Osteoblast (primary cell): ENCODE data around the gene TLE4. TPM values are rescaled to one million over a fixed set of nuclear protein-coding genes. Genes with fewer than 3 reads are reported as not detected.
A peak's percentile ranks its signal among the peaks of the same experiment; 100 is the strongest.
"Not testable (repeated sequence)": the region's sequence is repeated elsewhere in the genome, so short reads cannot be mapped to it uniquely, and the experiment has no call there.

ENCODE experiments used
- DNase-seq: peaks from one replicate; pipeline ENCODE4 v3.0.0; 2011; ENCODE audit warnings: low spot score, mixed read lengths; ENCODE audit not compliant: insufficient read length; ENCODE audit errors: missing footprints
- H2AFZ ChIP-seq: 2 replicates; pipeline ENCODE4 v1.6.0; 2011; ENCODE audit warnings: mild to moderate bottlenecking, low read length
- H3K27ac ChIP-seq: 2 replicates; pipeline ENCODE4 v1.5.1; 2011; ENCODE audit warnings: mild to moderate bottlenecking, low read depth, low read length, moderate library complexity
- H3K27me3 ChIP-seq: 2 replicates; pipeline ENCODE4 v1.6.0; 2012; ENCODE audit warnings: mild to moderate bottlenecking, control low read depth, inconsistent platforms, low read length, moderate library complexity; ENCODE audit not compliant: insufficient read depth
- H3K36me3 ChIP-seq: 2 replicates; pipeline ENCODE4 v1.5.1; 2011; ENCODE audit warnings: mild to moderate bottlenecking, low read length, control low read depth, moderate library complexity; ENCODE audit not compliant: insufficient read depth
- H3K4me1 ChIP-seq: 2 replicates; pipeline ENCODE4 v1.5.1; 2011; ENCODE audit warnings: mild to moderate bottlenecking, low read length, control low read depth, moderate library complexity; ENCODE audit not compliant: insufficient read depth
- H3K4me2 ChIP-seq: 2 replicates; pipeline ENCODE4 v1.6.0; 2011; ENCODE audit warnings: mild to moderate bottlenecking, low read length; ENCODE audit not compliant: insufficient read depth
- H3K4me3 ChIP-seq: fragments of 200-600 bp; sonication (generic); 3 replicates; pipeline ENCODE4 v1.5.1; 2012; ENCODE audit warnings: mild to moderate bottlenecking, low read length, inconsistent platforms; ENCODE audit not compliant: insufficient read depth
- H3K79me2 ChIP-seq: 2 replicates; pipeline ENCODE4 v1.6.0; 2012; ENCODE audit warnings: mild to moderate bottlenecking, low read length, control low read depth, inconsistent platforms; ENCODE audit not compliant: insufficient read depth
- H3K9me3 ChIP-seq: 2 replicates; pipeline ENCODE4 v1.5.1; 2011; ENCODE audit warnings: low read depth, low read length, control low read depth
- H4K20me1 ChIP-seq: 2 replicates; pipeline ENCODE4 v1.6.0; 2012; ENCODE audit warnings: mild to moderate bottlenecking, low read length, control low read depth; ENCODE audit not compliant: insufficient read depth
- total RNA-seq: library from RNA; depleted of rRNA; stranded (reverse); fragments of >200 nt; gene quantifications from 2 replicates; pipeline ENCODE4 v1.2.3, GENCODE V29; 2012
- TF ChIP-seq, protein P1 (sequence below): IDR thresholded peaks from 2 replicates; pipeline ENCODE4 v1.5.1; 2011; ENCODE audit warnings: mild to moderate bottlenecking, low read depth, low read length, moderate library complexity; ENCODE audit errors: extremely low read depth

The TLE4 gene
- total RNA-seq, 1 donor, result 62.2 TPM

GRCh38 chr9:79645110-79645509, 73.3 kb downstream of the TLE4 start:
- TF ChIP-seq, protein P1, sequence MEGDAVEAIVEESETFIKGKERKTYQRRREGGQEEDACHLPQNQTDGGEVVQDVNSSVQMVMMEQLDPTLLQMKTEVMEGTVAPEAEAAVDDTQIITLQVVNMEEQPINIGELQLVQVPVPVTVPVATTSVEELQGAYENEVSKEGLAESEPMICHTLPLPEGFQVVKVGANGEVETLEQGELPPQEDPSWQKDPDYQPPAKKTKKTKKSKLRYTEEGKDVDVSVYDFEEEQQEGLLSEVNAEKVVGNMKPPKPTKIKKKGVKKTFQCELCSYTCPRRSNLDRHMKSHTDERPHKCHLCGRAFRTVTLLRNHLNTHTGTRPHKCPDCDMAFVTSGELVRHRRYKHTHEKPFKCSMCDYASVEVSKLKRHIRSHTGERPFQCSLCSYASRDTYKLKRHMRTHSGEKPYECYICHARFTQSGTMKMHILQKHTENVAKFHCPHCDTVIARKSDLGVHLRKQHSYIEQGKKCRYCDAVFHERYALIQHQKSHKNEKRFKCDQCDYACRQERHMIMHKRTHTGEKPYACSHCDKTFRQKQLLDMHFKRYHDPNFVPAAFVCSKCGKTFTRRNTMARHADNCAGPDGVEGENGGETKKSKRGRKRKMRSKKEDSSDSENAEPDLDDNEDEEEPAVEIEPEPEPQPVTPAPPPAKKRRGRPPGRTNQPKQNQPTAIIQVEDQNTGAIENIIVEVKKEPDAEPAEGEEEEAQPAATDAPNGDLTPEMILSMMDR, result no peak
- Histone ChIP-seq H4K20me1 (peaks cover 3% of the 10 kb centered on the region), H3K9me3 (no peaks in the 10 kb centered on the region)

DNA sequence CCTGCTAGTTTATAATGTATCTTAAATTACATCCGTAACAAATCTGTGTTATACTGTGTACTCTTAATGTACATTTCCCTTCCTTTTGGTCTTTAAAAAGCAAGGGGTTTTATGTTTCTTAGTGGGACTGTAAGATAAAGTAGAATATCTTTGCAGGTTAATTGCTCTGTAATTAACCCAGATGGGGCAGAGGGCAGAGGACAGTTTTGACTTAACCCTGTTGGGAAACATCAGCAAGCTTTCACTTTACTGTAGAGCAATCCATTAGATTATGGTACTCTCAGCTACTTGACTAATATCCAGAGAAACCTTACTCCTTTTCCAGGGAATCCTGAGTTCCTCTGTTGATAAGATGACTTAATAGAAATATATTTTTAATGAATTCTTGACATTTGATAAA, 74.3 kb downstream of the TLE4 start:
- Histone ChIP-seq H3K79me2 (no peaks in the 10 kb centered on the region), H3K4me1 (no peaks in the 10 kb centered on the region), H3K27ac (no peak overlapping the region), H3K9me3 (no peaks in the 10 kb centered on the region), H3K27me3 (no peaks in the 10 kb centered on the region), H2AFZ (no peak overlapping the region), H3K36me3 (peaks cover 3% of the 10 kb centered on the region), H4K20me1 (peaks cover 3% of the 10 kb centered on the region), H3K4me3 (no peak overlapping the region), H3K4me2 (no peak overlapping the region)
- TF ChIP-seq, protein P1, result no peak
- DNase-seq, result no peak

More at GRCh38 chr9:79645110-79645509, 73.3 kb downstream of the TLE4 start:
- Histone ChIP-seq H3K36me3 (peaks cover 3% of the 10 kb centered on the region), H3K27me3 (no peaks in the 10 kb centered on the region), H3K27ac (no peak overlapping the region), H2AFZ (no peak overlapping the region), H3K4me2 (no peak overlapping the region), H3K4me3 (no peak overlapping the region), H3K4me1 (no peaks in the 10 kb centered on the region), H3K79me2 (no peaks in the 10 kb centered on the region)
- DNase-seq, result no peak

GRCh38 chr9:79651251-79651795, 79.6 kb downstream of the TLE4 start:
- H3K4me2 ChIP-seq, result no peak overlapping the region
- TF ChIP-seq, protein P1, result no peak
- no peaks in the 10 kb centered on the region for H3K4me1 ChIP-seq
- H3K27ac ChIP-seq, result no peak overlapping the region
- no peaks in the 10 kb centered on the region for H3K9me3 ChIP-seq
- DNase-seq, result peak; percentile 14
- H3K36me3 ChIP-seq, result no peaks in the 10 kb centered on the region
- no peak overlapping the region for H2AFZ ChIP-seq
- H4K20me1 ChIP-seq, result peaks cover 6% of the 10 kb centered on the region
- no peaks in the 10 kb centered on the region for H3K27me3 ChIP-seq
- H3K4me3 ChIP-seq, result no peak overlapping the region
- no peaks in the 10 kb centered on the region for H3K79me2 ChIP-seq

- H3K4me3 ChIP-seq, result no peak overlapping the region
- no peaks in the 10 kb centered on the region for H3K27me3 ChIP-seq
- H4K20me1 ChIP-seq, result peaks cover 6% of the 10 kb centered on the region
- H3K79me2 ChIP-seq, result no peaks in the 10 kb centered on the region
- DNase-seq, result no peak
- TF ChIP-seq, protein P1, result no peak
- H3K4me1 ChIP-seq, result peaks cover 3% of the 10 kb centered on the region
- no peak overlapping the region for H3K4me2 ChIP-seq
- no peak overlapping the region for H2AFZ ChIP-seq
- no peaks in the 10 kb centered on the region for H3K36me3 ChIP-seq
- no peak overlapping the region for H3K27ac ChIP-seq
- H3K9me3 ChIP-seq, result no peaks in the 10 kb centered on the region
Observed at GRCh38 chr9:79652598-79652997, 80.8 kb downstream of the TLE4 start.

GRCh38 chr9:79654591-79655382, 83.0 kb downstream of the TLE4 start:
- not testable (repeated sequence) for DNase-seq, H3K4me2 ChIP-seq, H3K9me3 ChIP-seq, H2AFZ ChIP-seq, H3K27me3 ChIP-seq, H3K27ac ChIP-seq, H3K36me3 ChIP-seq, H3K4me1 ChIP-seq, H4K20me1 ChIP-seq, H3K4me3 ChIP-seq, H3K79me2 ChIP-seq
